SK-N-SH (cell line): ENCODE results near the gene HAUS7.

Source experiments
- CTCF ChIP-seq: fragments of 200-600 bp; sonication (generic); IDR thresholded peaks from 2 replicates; pipeline ENCODE4 v1.6.1; 2017; ENCODE audit warnings: antibody characterized with exemption, mild to moderate bottlenecking, moderate library complexity
- EP300 ChIP-seq, 2 experiments: IDR thresholded peaks; 2 replicates each; pipeline versions ENCODE4 v1.4.0 to v1.6.1; 2012; ENCODE audit warnings: borderline replicate concordance in 1 of 2, low read depth in 1 of 2, low read length in 1 of 2
- EZH2phosphoT487 ChIP-seq: fragments of 200-600 bp; sonication (generic); IDR thresholded peaks from 2 replicates; pipeline ENCODE4 v1.6.1; 2017; ENCODE audit warnings: low read depth, mixed run types, mild to moderate bottlenecking, antibody characterized with exemption, moderate library complexity, borderline replicate concordance
- FOXJ3 ChIP-seq: sonication (generic); formaldehyde crosslinking; IDR thresholded peaks from 2 replicates; pipeline ENCODE4 v1.5.1; 2020; ENCODE audit warnings: mild to moderate bottlenecking, missing genetic modification reagents
- GABPA ChIP-seq: IDR thresholded peaks from 2 replicates; pipeline ENCODE4 v1.4.0; 2012; ENCODE audit warnings: low read depth, mild to moderate bottlenecking
- NFIC ChIP-seq: IDR thresholded peaks from 2 replicates; pipeline ENCODE4 v1.4.0; 2012; ENCODE audit warnings: borderline replicate concordance
- POLR2AphosphoS5 ChIP-seq: IDR thresholded peaks from 2 replicates; pipeline ENCODE4 v1.6.1; 2012; ENCODE audit warnings: low read depth, low read length
- RCOR1 ChIP-seq: fragments of 150-350 bp; IDR thresholded peaks from 2 replicates; pipeline ENCODE4 v1.6.1; 2017; ENCODE audit warnings: antibody characterized with exemption, low read length
- RFX5 ChIP-seq: IDR thresholded peaks from 2 replicates; pipeline ENCODE4 v1.6.1; 2012; ENCODE audit warnings: mild to moderate bottlenecking, improper control_type of control experiment, low read length
- RXRA ChIP-seq: IDR thresholded peaks from 2 replicates; pipeline ENCODE4 v1.4.0; 2012; ENCODE audit warnings: low read depth, mild to moderate bottlenecking, borderline replicate concordance
- TAF1 ChIP-seq: IDR thresholded peaks from 2 replicates; pipeline ENCODE4 v1.6.1; 2012; ENCODE audit warnings: low read depth, mild to moderate bottlenecking, low read length, moderate library complexity, borderline replicate concordance
- USF2 ChIP-seq: fragments of 150-350 bp; IDR thresholded peaks from 2 replicates; pipeline ENCODE4 v1.6.1; 2017; ENCODE audit warnings: antibody characterized with exemption, low read length, low read depth, borderline replicate concordance
- YY1 ChIP-seq: IDR thresholded peaks from 2 replicates; pipeline ENCODE4 v1.4.0; 2012; ENCODE audit warnings: low read depth, mild to moderate bottlenecking

- TF ChIP-seq CTCF (no peak), FOXJ3 (CRISPR knock-in tag) (no peak), EP300 (IDR thresholded peaks at IDR 0.05; ENCODE audit: borderline replicate concordance in 1 of 2, low read depth in 1 of 2, low read length in 1 of 2) (no peak), RCOR1 (no peak), RXRA (no peak), GABPA (no peak), YY1 (no peak), NFIC (no peak), EZH2phosphoT487 (no peak), POLR2AphosphoS5 (no peak), USF2 (no peak), TAF1 (no peak), RFX5 (no peak)
These were observed 42.9 kb upstream of the HAUS7 start for GRCh38 chrX:153513265-153513664.
